ENCODE results near the gene ADIPOQ.
"Not testable (repeated sequence)": the region's sequence is repeated elsewhere in the genome, so short reads cannot be mapped to it uniquely, and the experiment has no call there.

ADIPOQ gene

DNA sequence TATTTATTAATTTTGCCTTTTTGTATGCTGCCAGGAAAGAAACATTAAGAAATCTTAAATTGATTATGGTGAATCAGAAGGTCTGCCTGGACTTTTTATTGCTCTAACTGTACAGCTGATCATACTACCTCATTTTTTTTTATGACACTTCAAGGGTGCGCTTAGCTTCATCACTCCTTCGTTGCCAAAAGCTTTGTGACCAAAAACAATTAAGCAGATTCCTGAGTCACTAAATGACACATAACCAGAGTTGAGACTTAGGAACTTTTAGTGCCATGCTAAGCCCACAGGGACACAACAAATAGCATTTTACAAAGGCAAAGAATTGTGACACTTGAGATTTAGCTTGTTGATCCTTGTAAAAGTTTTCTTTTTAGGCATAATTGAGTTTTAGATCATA, 4.9 kb downstream of the ADIPOQ start:
- Histone ChIP-seq H3K27me3 (ENCODE audit: low read depth, low read length) (peaks cover 19% of the 10 kb centered on the region), H3K4me2 (ENCODE audit: low read length) (no peak overlapping the region), H3K9ac (ENCODE audit: low read length) (no peak overlapping the region), H3K4me1 (ENCODE audit: low read length) (peaks cover 3% of the 10 kb centered on the region), H3K79me2 (ENCODE audit: low read length) (no peaks in the 10 kb centered on the region), H2AFZ (ENCODE audit: low read depth, low read length) (no peak overlapping the region), H3K27ac (ENCODE audit: low read length) (no peak overlapping the region), H3K9me3 (ENCODE audit: insufficient read depth, low read length) (no peaks in the 10 kb centered on the region), H4K20me1 (ENCODE audit: insufficient read depth, low read length) (no peaks in the 10 kb centered on the region), H3K36me3 (replicated peaks; ENCODE audit: low read depth, low read length) (no peaks in the 10 kb centered on the region), H3K4me3 (ENCODE audit: low read length) (no peak overlapping the region)
- TF ChIP-seq EZH2phosphoT487 (IDR thresholded peaks at IDR 0.05; ENCODE audit: low read depth): no peak
- TF ChIP-seq, protein P1, sequence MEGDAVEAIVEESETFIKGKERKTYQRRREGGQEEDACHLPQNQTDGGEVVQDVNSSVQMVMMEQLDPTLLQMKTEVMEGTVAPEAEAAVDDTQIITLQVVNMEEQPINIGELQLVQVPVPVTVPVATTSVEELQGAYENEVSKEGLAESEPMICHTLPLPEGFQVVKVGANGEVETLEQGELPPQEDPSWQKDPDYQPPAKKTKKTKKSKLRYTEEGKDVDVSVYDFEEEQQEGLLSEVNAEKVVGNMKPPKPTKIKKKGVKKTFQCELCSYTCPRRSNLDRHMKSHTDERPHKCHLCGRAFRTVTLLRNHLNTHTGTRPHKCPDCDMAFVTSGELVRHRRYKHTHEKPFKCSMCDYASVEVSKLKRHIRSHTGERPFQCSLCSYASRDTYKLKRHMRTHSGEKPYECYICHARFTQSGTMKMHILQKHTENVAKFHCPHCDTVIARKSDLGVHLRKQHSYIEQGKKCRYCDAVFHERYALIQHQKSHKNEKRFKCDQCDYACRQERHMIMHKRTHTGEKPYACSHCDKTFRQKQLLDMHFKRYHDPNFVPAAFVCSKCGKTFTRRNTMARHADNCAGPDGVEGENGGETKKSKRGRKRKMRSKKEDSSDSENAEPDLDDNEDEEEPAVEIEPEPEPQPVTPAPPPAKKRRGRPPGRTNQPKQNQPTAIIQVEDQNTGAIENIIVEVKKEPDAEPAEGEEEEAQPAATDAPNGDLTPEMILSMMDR (IDR thresholded peaks at IDR 0.05; ENCODE audit: low read depth, low read length): no peak

DNA sequence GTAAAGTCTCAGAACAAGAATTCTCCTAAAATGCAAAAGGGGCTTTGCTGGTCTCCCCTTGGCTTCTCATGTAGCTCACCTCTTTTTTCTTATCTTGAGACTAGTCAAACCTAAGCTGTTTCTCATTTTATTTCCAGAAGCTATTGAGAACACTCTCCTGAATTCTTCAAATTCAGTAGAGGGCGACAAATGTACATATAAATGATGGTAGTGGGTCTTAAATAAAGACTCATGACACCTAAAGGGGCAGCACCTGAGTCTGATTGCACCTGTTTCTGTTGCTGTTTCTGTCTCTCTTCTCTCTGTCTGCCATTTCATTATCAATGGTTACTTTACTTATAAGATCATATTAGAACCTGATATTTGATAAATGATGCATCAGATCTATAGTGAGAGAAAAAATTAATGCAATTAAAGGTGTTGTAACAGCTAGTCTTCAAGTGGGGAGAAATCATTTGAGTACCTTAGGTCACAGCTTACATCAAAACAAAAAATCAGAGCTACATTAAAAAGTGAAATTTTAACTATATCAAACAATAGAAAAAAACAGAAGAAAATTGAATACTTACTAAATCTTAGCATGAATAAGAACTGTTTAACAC, 7.0 kb downstream of the ADIPOQ start:
- H3K4me1 ChIP-seq (ENCODE audit: low read length): peaks cover 3% of the 10 kb centered on the region
- no peak overlapping the region for H3K4me3 ChIP-seq (ENCODE audit: low read length)
- no peaks in the 10 kb centered on the region for H4K20me1 ChIP-seq (ENCODE audit: insufficient read depth, low read length)
- H3K27ac ChIP-seq (ENCODE audit: low read length): no peak overlapping the region
- no peaks in the 10 kb centered on the region for H3K36me3 ChIP-seq (replicated peaks; ENCODE audit: low read depth, low read length)
- no peak overlapping the region for H2AFZ ChIP-seq (ENCODE audit: low read depth, low read length)
- H3K9ac ChIP-seq (ENCODE audit: low read length): no peak overlapping the region
- H3K79me2 ChIP-seq (ENCODE audit: low read length): no peaks in the 10 kb centered on the region
- TF ChIP-seq EZH2phosphoT487 (IDR thresholded peaks at IDR 0.05; ENCODE audit: low read depth): no peak
- TF ChIP-seq, protein P1 (IDR thresholded peaks at IDR 0.05; ENCODE audit: low read depth, low read length): peak; percentile 78
- H3K9me3 ChIP-seq (ENCODE audit: insufficient read depth, low read length): no peaks in the 10 kb centered on the region
- peaks cover 19% of the 10 kb centered on the region for H3K27me3 ChIP-seq (ENCODE audit: low read depth, low read length)
- no peak overlapping the region for H3K4me2 ChIP-seq (ENCODE audit: low read length)

DNA sequence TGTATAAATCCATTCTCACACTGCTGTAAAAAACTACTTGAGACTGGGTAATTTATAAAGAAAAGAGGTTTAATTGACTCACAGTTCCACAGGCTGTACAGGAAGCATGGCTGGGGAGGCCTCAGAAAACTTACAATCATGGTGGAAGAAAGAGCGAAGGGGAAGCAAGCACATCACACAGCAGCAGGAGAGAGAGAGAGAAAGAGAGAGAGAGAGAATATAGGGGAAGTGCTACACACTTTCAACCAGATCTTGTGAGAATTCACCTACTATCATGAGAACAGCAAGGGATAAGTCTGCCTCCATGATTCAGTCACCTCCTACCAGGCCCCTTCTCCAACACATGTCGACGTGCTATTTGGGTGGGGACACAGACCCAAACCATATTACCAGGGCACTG, 9.3 kb downstream of the ADIPOQ start:
- H3K36me3 ChIP-seq (replicated peaks; ENCODE audit: low read depth, low read length); H3K4me1 ChIP-seq (ENCODE audit: low read length); H4K20me1 ChIP-seq (ENCODE audit: insufficient read depth, low read length); H2AFZ ChIP-seq (ENCODE audit: low read depth, low read length); H3K27ac ChIP-seq (ENCODE audit: low read length); H3K9me3 ChIP-seq (ENCODE audit: insufficient read depth, low read length); H3K4me3 ChIP-seq (ENCODE audit: low read length); H3K9ac ChIP-seq (ENCODE audit: low read length); H3K79me2 ChIP-seq (ENCODE audit: low read length); H3K27me3 ChIP-seq (ENCODE audit: low read depth, low read length); H3K4me2 ChIP-seq (ENCODE audit: low read length): not testable (repeated sequence)

DNA sequence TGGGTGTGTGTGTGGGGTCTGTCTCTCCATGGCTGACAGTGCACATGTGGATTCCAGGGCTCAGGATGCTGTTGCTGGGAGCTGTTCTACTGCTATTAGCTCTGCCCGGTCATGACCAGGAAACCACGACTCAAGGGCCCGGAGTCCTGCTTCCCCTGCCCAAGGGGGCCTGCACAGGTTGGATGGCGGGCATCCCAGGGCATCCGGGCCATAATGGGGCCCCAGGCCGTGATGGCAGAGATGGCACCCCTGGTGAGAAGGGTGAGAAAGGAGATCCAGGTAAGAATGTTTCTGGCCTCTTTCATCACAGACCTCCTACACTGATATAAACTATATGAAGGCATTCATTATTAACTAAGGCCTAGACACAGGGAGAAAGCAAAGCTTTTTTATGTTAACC, 10.5 kb downstream of the ADIPOQ start:
- Histone ChIP-seq H3K9me3 (ENCODE audit: insufficient read depth, low read length) (no peaks in the 10 kb centered on the region), H3K4me3 (ENCODE audit: low read length) (no peak overlapping the region), H3K79me2 (ENCODE audit: low read length) (no peaks in the 10 kb centered on the region), H2AFZ (ENCODE audit: low read depth, low read length) (no peak overlapping the region), H4K20me1 (ENCODE audit: insufficient read depth, low read length) (no peaks in the 10 kb centered on the region), H3K27ac (ENCODE audit: low read length) (no peak overlapping the region), H3K9ac (ENCODE audit: low read length) (no peak overlapping the region), H3K4me2 (ENCODE audit: low read length) (no peak overlapping the region), H3K4me1 (ENCODE audit: low read length) (peaks cover 3% of the 10 kb centered on the region), H3K27me3 (ENCODE audit: low read depth, low read length) (no peaks in the 10 kb centered on the region), H3K36me3 (replicated peaks; ENCODE audit: low read depth, low read length) (no peaks in the 10 kb centered on the region)
- TF ChIP-seq, protein P1 (IDR thresholded peaks at IDR 0.05; ENCODE audit: low read depth, low read length): no peak
- TF ChIP-seq EZH2phosphoT487 (IDR thresholded peaks at IDR 0.05; ENCODE audit: low read depth): no peak

Data from OCI-LY3 (cell line).